Liver (tissue), 3 donors: Measurements from ENCODE around the gene LAD1.

Source experiments
- ATF3 ChIP-seq: IDR thresholded peaks from 2 replicates; pipeline ENCODE4 v1.6.1; 2016; ENCODE audit warnings: antibody characterized with exemption
- CTCF ChIP-seq: fragments of 150-350 bp; IDR thresholded peaks from 2 replicates; pipeline ENCODE4 v1.5.1; 2017; ENCODE audit warnings: improper control_type of control experiment, low read depth, low read length; ENCODE audit not compliant: missing input control
- EGR1 ChIP-seq, 2 donors: IDR thresholded peaks; 2 replicates each; pipeline ENCODE4 v1.6.1; 2016 to 2018; ENCODE audit warnings: antibody characterized with exemption in 2 of 2, low read depth in 2 of 2
- FOXA1 ChIP-seq: IDR thresholded peaks from 2 replicates; pipeline ENCODE4 v1.6.1; 2016; ENCODE audit warnings: antibody characterized with exemption
- GABPA ChIP-seq, 2 donors: IDR thresholded peaks in 1 of 2; conservative IDR thresholded peaks in 1 of 2; 2 replicates each; pipeline ENCODE4 v1.6.1; 2016; ENCODE audit warnings: antibody characterized with exemption in 2 of 2, mild to moderate bottlenecking in 1 of 2, moderate library complexity in 1 of 2
- HNF4A ChIP-seq, 2 donors: conservative IDR thresholded peaks; 2 replicates each; pipeline ENCODE4 v1.6.1; 2016; ENCODE audit warnings: antibody characterized with exemption in 2 of 2, mild to moderate bottlenecking in 2 of 2
- MAX ChIP-seq: IDR thresholded peaks from 2 replicates; pipeline ENCODE4 v1.6.1; 2016; ENCODE audit warnings: antibody characterized with exemption
- RAD21 ChIP-seq, 2 donors: IDR thresholded peaks; 2 replicates each; pipeline ENCODE4 v1.6.1; 2016; ENCODE audit warnings: antibody characterized with exemption in 2 of 2, mild to moderate bottlenecking in 2 of 2
- REST ChIP-seq: IDR thresholded peaks from 2 replicates; pipeline ENCODE4 v1.6.1; 2016; ENCODE audit warnings: antibody characterized with exemption, mild to moderate bottlenecking
- RXRA ChIP-seq, 2 donors: IDR thresholded peaks; 2 replicates each; pipeline ENCODE4 v1.6.1; 2017 to 2018; ENCODE audit warnings: antibody characterized with exemption in 2 of 2, mild to moderate bottlenecking in 1 of 2
- SP1 ChIP-seq: IDR thresholded peaks from 2 replicates; pipeline ENCODE4 v1.6.1; 2018; ENCODE audit warnings: antibody characterized with exemption, mild to moderate bottlenecking
- TAF1 ChIP-seq: conservative IDR thresholded peaks from 2 replicates; pipeline ENCODE4 v1.6.1; 2016; ENCODE audit warnings: antibody characterized with exemption, mild to moderate bottlenecking
- YY1 ChIP-seq: IDR thresholded peaks from 2 replicates; pipeline ENCODE4 v1.6.1; 2016; ENCODE audit warnings: antibody characterized with exemption, mild to moderate bottlenecking
- donor health status: healthy.
- donor health status: healthy.

- TF ChIP-seq HNF4A (conservative IDR thresholded peaks at IDR 0.05) (no peak), TAF1 (no peak), CTCF (no peak), GABPA (IDR thresholded peaks at IDR 0.05 in 1 of 2, conservative IDR thresholded peaks at IDR 0.05 in 1 of 2) (no peak), MAX (no peak), RAD21 (IDR thresholded peaks at IDR 0.05) (no peak), SP1 (no peak), RXRA (IDR thresholded peaks at IDR 0.05) (no peak), EGR1 (IDR thresholded peaks at IDR 0.05; ENCODE audit: low read depth in 2 of 2) (no peak), ATF3 (no peak), YY1 (no peak), FOXA1 (no peak), REST (no peak)
Observed at GRCh38 chr1:201356701-201357100, 42.4 kb downstream of the LAD1 start.
